ENCODE results near the gene ARHGAP9. TPM values are rescaled to one million over a fixed set of nuclear protein-coding genes. Genes with fewer than 3 reads are reported as not detected.

The ARHGAP9 gene
- total and polyA plus RNA-seq, 2 of the 8 experiments (the other 6 are each of a cell fraction or from before 2014, with no cell fraction given), result 3.2 to 6.0 TPM

DNA sequence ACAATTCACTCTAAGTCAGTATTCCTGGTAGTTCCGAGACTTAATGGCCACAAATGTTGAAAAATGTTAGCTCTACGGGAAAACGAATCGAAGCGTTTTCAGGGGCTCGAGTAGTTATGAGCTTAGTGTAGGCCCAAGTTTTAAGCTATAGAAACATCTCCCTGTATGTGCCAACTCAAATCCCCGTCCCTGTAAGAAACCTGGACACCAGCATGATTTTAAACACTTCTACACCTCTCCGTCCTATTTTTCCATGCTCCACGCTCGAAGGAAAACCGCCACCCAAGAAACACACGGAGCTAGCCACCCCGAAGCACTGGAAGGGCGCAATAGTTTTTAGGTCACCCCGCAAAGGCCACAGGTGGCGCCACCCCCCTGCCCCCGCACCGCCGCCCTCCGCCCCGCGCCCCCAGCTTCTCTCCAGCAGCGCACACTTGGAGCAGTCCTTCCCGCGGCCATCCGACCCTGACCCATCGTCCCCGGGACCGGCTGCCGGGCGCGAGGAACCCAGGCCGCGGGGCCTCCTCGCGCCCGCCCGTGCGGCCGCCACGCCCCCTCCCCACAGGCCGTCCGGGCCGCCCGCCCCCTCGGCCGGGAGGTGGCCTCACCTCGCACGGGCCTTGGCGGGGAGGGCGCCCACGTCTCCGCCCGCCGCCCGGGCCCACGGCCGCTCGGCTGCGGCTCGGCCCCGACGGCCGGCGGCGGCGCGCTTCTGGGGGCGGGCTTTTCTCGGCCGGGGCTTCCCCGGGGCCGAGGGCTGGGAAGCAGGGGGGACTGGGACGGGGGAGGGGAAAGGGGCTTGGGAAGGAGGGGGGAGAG is 49.3 kb downstream of the ARHGAP9 start (continued):
- TF ChIP-seq ATF3 (IDR thresholded peaks at IDR 0.05; ENCODE audit: insufficient read depth, low read depth, low read length) (no peak), NRF1 (IDR thresholded peaks at IDR 0.05; ENCODE audit: low read depth, low read length) (no peak), TBP (IDR thresholded peaks at IDR 0.05; ENCODE audit: low read depth, low read length) (peak; percentile 49; the same call in 1 of the 2 replicates), TAF7 (optimal IDR thresholded peaks at IDR 0.05; ENCODE audit: borderline replicate concordance, low read depth, low read length) (peak; percentile 45)

Measured in H1 (cell line).